ENCODE data around the gene PDE6D. TPM values are rescaled to one million over a fixed set of nuclear protein-coding genes. Genes with fewer than 3 reads are reported as not detected.

Gene PDE6D
- total and polyA plus RNA-seq, 2 of the 13 experiments (the other 11 are each of a cell fraction or from before 2014, with no cell fraction given) = 14.1 to 23.2 TPM

GRCh38 chr2:231707927-231708772 is 72.9 kb downstream of the PDE6D start, which contains the start of gene PTMA (continued):
- TF ChIP-seq POGK (CRISPR knock-in tag; conservative IDR thresholded peaks at IDR 0.05) (peak; percentile 78; the same call in 1 of the 2 replicates), EP300 (IDR thresholded peaks at IDR 0.05; ENCODE audit: low read depth in 2 of 2, low read length in 2 of 2) (peak in 1 of 2 experiments; percentile 44; a peak in 1 of 4 replicates), EP300 (CRISPR knock-in tag; IDR thresholded peaks at IDR 0.05; ENCODE audit: borderline replicate concordance) (no peak), SALL1 (CRISPR knock-in tag; IDR thresholded peaks at IDR 0.05) (peak; percentile 74), MED13 (CRISPR knock-in tag; IDR thresholded peaks at IDR 0.05) (0 out of 2 replicates have a peak, but pooled peaks have one; percentile 42), MAFG (CRISPR knock-in tag; IDR thresholded peaks at IDR 0.05) (no peak), ATF6 (CRISPR knock-in tag; conservative IDR thresholded peaks at IDR 0.05) (peak; percentile 89; the same call in 1 of the 2 replicates), IKZF5 (CRISPR knock-in tag; IDR thresholded peaks at IDR 0.05) (peak; percentile 79; the same call in 1 of the 2 replicates), ESRRA (CRISPR knock-in tag; IDR thresholded peaks at IDR 0.05; ENCODE audit: low read depth) (no peak), ZNF232 (CRISPR knock-in tag; IDR thresholded peaks at IDR 0.05; ENCODE audit: borderline replicate concordance) (no peak; the same call in 1 of the 2 replicates), ZBTB33 (CRISPR knock-in tag; IDR thresholded peaks at IDR 0.05) (no peak), ZNF224 (CRISPR knock-in tag; IDR thresholded peaks at IDR 0.05) (peak; percentile 94), HDAC6 (IDR thresholded peaks at IDR 0.05; ENCODE audit: low read depth, low read length) (peak; percentile 67; the same call in 1 of the 2 replicates), LBX2 (CRISPR knock-in tag; IDR thresholded peaks at IDR 0.05; ENCODE audit: borderline replicate concordance) (no peak), ZNF746 (CRISPR knock-in tag; IDR thresholded peaks at IDR 0.05) (peak; percentile 96), ZNF468 (CRISPR knock-in tag; IDR thresholded peaks at IDR 0.05) (no peak), DNMT3B (CRISPR knock-in tag; conservative IDR thresholded peaks at IDR 0.05) (peak; percentile 78; the same call in 1 of the 2 replicates), ZC3H4 (CRISPR knock-in tag; IDR thresholded peaks at IDR 0.05; ENCODE audit: borderline replicate concordance) (no peak), DMAP1 (CRISPR knock-in tag; IDR thresholded peaks at IDR 0.05) (peak; percentile 69), SRF (IDR thresholded peaks at IDR 0.05; ENCODE audit: low read depth, low read length) (no peak), ZSCAN29 (CRISPR knock-in tag; conservative IDR thresholded peaks at IDR 0.05) (no peak), NONO (IDR thresholded peaks at IDR 0.05) (no peak), NONO (CRISPR knock-in tag; conservative IDR thresholded peaks at IDR 0.05) (peak; percentile 88)
